Measurements from ENCODE around the gene SPON1.

DNA sequence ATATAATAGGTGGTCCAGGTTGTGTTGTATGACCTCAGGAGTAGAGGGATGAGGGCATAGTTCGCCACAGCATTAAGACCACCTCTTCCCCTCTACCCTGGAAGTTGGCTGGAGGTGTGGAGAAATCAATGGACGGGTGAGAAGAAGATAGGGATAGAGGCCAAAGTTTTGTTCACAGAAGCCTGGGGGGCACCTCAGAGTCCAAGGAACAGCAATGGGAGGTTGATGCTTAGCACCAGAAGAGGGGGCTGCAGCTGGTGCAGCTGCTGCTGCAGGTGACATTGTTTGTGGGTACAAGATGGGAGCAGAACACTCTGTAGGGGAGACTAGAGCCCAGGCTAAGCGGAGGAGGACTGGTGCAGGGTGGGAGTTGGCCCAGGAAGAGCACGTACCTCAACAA lies 31.2 kb upstream of the SPON1 start:
- TF ChIP-seq, protein P1, sequence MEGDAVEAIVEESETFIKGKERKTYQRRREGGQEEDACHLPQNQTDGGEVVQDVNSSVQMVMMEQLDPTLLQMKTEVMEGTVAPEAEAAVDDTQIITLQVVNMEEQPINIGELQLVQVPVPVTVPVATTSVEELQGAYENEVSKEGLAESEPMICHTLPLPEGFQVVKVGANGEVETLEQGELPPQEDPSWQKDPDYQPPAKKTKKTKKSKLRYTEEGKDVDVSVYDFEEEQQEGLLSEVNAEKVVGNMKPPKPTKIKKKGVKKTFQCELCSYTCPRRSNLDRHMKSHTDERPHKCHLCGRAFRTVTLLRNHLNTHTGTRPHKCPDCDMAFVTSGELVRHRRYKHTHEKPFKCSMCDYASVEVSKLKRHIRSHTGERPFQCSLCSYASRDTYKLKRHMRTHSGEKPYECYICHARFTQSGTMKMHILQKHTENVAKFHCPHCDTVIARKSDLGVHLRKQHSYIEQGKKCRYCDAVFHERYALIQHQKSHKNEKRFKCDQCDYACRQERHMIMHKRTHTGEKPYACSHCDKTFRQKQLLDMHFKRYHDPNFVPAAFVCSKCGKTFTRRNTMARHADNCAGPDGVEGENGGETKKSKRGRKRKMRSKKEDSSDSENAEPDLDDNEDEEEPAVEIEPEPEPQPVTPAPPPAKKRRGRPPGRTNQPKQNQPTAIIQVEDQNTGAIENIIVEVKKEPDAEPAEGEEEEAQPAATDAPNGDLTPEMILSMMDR (IDR thresholded peaks at IDR 0.05; ENCODE audit: insufficient read depth, low read length, poor library complexity, severe bottlenecking), result no peak
- no peak for TF ChIP-seq EZH2phosphoT487 (conservative IDR thresholded peaks at IDR 0.05; ENCODE audit: low read length)
